Neural cell (in vitro differentiated cells): Measurements from ENCODE around the gene SALL4.

Experiments
- CTCF ChIP-seq: fragments of 450-650 bp; IDR thresholded peaks from 2 replicates; pipeline ENCODE4 v1.5.1; 2014; ENCODE audit warnings: antibody characterized with exemption, mild to moderate bottlenecking, moderate library complexity; ENCODE audit not compliant: poor library complexity, severe bottlenecking
- EP300 ChIP-seq: fragments of 450-650 bp; conservative IDR thresholded peaks from 2 replicates; pipeline ENCODE4 v1.6.1; 2014; ENCODE audit warnings: antibody characterized with exemption, mild to moderate bottlenecking, moderate library complexity; ENCODE audit not compliant: poor library complexity, severe bottlenecking
- EZH2 ChIP-seq: fragments of 200-600, 300-800 bp; shearing (Covaris generic), sonication (generic); IDR thresholded peaks from 2 replicates; pipeline ENCODE4 v1.6.1; 2014; ENCODE audit warnings: antibody characterized with exemption, low read length, borderline replicate concordance, mild to moderate bottlenecking; ENCODE audit not compliant: insufficient read depth, poor library complexity, severe bottlenecking
- MXI1 ChIP-seq: fragments of 450-650 bp; conservative IDR thresholded peaks from 2 replicates; pipeline ENCODE4 v1.6.1; 2014; ENCODE audit warnings: antibody characterized with exemption, mild to moderate bottlenecking; ENCODE audit not compliant: poor library complexity, severe bottlenecking
- POLR2AphosphoS5 ChIP-seq: IDR thresholded peaks from 2 replicates; pipeline ENCODE4 v1.6.1; 2012
- TF ChIP-seq, protein P1 (sequence below): IDR thresholded peaks from 2 replicates; pipeline ENCODE4 v1.6.1; 2012; ENCODE audit warnings: borderline replicate concordance

DNA sequence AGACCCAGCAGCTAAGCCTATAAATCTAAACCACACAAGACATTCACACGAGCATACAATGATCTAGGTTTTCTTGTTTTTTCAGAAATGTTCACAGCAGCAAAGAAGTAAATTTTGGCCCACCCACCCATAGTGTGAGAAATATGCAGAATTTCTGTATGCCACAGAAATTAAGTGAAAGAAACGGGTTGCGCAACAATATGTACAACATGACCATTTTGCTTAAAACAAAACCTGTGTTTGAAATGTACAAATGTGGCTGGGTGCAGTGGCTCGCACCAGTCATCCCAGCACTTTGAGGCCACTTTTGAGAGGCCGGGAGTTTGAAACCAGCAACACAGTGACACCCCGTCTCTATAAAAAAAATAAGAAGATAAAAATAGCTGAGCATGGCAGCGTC, 9.4 kb downstream of the SALL4 start:
- TF ChIP-seq CTCF: no peak
- TF ChIP-seq EZH2: no peak
- TF ChIP-seq POLR2AphosphoS5: no peak
- no peak for TF ChIP-seq MXI1
- TF ChIP-seq, protein P1, sequence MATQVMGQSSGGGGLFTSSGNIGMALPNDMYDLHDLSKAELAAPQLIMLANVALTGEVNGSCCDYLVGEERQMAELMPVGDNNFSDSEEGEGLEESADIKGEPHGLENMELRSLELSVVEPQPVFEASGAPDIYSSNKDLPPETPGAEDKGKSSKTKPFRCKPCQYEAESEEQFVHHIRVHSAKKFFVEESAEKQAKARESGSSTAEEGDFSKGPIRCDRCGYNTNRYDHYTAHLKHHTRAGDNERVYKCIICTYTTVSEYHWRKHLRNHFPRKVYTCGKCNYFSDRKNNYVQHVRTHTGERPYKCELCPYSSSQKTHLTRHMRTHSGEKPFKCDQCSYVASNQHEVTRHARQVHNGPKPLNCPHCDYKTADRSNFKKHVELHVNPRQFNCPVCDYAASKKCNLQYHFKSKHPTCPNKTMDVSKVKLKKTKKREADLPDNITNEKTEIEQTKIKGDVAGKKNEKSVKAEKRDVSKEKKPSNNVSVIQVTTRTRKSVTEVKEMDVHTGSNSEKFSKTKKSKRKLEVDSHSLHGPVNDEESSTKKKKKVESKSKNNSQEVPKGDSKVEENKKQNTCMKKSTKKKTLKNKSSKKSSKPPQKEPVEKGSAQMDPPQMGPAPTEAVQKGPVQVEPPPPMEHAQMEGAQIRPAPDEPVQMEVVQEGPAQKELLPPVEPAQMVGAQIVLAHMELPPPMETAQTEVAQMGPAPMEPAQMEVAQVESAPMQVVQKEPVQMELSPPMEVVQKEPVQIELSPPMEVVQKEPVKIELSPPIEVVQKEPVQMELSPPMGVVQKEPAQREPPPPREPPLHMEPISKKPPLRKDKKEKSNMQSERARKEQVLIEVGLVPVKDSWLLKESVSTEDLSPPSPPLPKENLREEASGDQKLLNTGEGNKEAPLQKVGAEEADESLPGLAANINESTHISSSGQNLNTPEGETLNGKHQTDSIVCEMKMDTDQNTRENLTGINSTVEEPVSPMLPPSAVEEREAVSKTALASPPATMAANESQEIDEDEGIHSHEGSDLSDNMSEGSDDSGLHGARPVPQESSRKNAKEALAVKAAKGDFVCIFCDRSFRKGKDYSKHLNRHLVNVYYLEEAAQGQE: no peak
- no peak for TF ChIP-seq EP300
